Body of pancreas (tissue), 4 donors: ENCODE data around the gene MAML2.

Source experiments
- POLR2A ChIP-seq, 3 donors: fragments of 450-650 bp; IDR thresholded peaks; one replicate each; pipeline ENCODE4 v1.6.1; 2016; ENCODE audit warnings: antibody characterized with exemption in 3 of 3, mild to moderate bottlenecking in 2 of 3
- TF ChIP-seq, protein P1 (sequence below), 7 experiments: fragments of 450-650 bp in 4 of 7; fragments of 200-600 bp in 3 of 7; sonication (generic) in 3 of 7; IDR thresholded peaks; one replicate each; pipeline ENCODE4 v1.5.1; 2016 to 2019; ENCODE audit warnings: antibody characterized with exemption in 7 of 7

DNA sequence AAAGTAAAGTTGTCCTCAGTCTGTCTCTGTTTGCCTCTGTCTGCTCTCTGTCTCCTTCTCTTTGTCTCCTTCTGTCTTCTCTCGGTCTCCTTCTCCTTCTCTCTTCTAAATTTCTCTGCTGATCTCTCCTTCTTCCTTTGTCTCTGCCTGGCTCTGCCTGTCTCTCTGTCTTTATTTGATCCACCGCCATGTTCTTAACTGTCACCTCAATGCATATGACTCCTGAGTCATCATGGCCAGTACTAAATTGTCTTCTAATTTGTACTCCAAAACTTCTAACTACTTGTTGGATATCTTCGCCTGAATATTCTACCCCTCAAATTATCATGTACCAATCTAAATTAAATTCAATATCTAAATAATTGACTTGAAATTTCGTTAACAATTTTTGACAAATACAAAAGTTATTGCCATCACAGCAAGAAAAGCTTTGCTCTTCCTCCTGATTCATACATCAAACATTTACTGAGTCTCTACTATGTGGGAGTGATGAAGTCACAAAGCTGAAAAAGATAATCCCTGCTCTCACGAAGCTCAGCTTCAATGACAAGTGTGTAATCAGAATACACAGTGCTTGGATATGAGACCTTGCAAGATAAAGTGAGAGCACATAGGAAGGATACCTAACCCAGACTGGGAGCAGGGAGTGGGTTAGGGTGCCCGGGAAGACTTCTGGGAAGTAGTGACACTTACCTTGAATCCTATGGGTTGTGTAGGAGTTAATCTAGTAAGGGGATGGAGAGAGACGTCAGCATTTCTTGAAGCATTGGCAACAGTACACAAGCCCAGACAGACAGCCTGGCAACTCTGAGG is 193.0 kb downstream of the MAML2 start:
- TF ChIP-seq, protein P1, sequence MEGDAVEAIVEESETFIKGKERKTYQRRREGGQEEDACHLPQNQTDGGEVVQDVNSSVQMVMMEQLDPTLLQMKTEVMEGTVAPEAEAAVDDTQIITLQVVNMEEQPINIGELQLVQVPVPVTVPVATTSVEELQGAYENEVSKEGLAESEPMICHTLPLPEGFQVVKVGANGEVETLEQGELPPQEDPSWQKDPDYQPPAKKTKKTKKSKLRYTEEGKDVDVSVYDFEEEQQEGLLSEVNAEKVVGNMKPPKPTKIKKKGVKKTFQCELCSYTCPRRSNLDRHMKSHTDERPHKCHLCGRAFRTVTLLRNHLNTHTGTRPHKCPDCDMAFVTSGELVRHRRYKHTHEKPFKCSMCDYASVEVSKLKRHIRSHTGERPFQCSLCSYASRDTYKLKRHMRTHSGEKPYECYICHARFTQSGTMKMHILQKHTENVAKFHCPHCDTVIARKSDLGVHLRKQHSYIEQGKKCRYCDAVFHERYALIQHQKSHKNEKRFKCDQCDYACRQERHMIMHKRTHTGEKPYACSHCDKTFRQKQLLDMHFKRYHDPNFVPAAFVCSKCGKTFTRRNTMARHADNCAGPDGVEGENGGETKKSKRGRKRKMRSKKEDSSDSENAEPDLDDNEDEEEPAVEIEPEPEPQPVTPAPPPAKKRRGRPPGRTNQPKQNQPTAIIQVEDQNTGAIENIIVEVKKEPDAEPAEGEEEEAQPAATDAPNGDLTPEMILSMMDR (IDR thresholded peaks at IDR 0.05), result no peak
- no peak for TF ChIP-seq POLR2A (IDR thresholded peaks at IDR 0.05)
